ENCODE measurements around the gene LAMA4.

GRCh38 chr6:112194511-112194910, 59.9 kb downstream of the LAMA4 start:
- TF ChIP-seq EZH2 (IDR thresholded peaks at IDR 0.05) (no peak), POLR2AphosphoS5 (IDR thresholded peaks at IDR 0.05; ENCODE audit: borderline replicate concordance, low read depth, low read length) (no peak), FOXP2 (optimal IDR thresholded peaks at IDR 0.05; ENCODE audit: control extremely low read depth, extremely low read length, insufficient read depth) (no peak)

Measured in SK-N-MC (cell line).